HG02970 (cell line): Measurements from ENCODE around the gene SERPINA12.
A peak's percentile ranks its signal among the peaks of the same experiment; 100 is the strongest.

ENCODE experiments used
- ATAC-seq: cut with Tn5 transposase; IDR thresholded peaks from one replicate; pipeline ENCODE4 v1.9.1; 2021; ENCODE audit warnings: mild to moderate bottlenecking, moderate library complexity, moderate number of reproducible peaks; ENCODE audit not compliant: unreplicated experiment, low FRiP score

The SERPINA12 gene

DNA sequence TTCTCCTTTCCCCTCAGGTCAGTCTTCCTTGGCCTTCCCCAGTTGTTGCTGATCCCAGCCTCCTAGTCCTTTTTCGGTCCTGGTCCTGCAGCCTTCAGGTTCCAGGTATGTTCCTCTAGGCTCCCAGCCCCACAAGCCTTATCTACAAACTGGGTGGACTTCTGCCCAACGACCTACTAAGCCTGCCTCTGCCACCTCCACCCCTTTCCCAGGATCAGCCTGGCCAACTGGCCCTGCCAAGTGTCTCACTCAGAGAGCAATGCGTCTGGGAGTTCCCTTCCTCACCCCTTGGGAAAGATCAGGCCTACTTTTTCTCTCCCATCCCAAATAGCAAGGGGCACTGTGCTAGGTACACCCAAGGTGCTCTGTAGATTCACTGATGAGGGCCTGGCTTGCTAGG lies at the start of gene SERPINA12:
Gene SERPINA12, minus strand, starts transcription at position 114 of the 400 bp plus-strand sequence. CDS start 11,072 bp downstream, outside the sequence.
- no peak for ATAC-seq

- no peak for ATAC-seq
These were observed 49.6 kb upstream of the SERPINA12 start for GRCh38 chr14:94558842-94559241.

- ATAC-seq = no peak
These were observed 48.1 kb upstream of the SERPINA12 start for GRCh38 chr14:94557327-94557726.

DNA sequence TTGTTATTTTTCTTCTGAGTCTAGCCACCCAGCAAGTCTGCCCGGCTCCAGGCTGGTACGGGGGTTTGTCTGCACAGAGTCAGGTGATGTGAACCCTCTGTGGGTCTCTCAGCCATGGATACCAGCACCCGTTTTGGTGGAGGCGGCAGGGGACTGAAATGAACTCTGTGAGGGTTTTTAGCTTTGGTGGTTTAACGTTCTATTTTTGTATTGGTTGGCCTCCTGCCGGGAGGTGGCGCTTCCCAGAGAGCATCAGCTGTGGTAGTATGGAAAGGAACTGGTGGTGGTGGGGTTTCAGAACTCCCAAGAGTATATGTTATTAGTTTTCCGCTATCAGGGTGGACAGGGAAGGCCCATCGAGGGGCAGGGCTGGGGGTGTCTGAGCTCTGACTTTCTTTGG lies 46.7 kb upstream of the SERPINA12 start:
- no peak for ATAC-seq

- no peak for ATAC-seq
These were observed 40.8 kb upstream of the SERPINA12 start for GRCh38 chr14:94550041-94550440.

DNA sequence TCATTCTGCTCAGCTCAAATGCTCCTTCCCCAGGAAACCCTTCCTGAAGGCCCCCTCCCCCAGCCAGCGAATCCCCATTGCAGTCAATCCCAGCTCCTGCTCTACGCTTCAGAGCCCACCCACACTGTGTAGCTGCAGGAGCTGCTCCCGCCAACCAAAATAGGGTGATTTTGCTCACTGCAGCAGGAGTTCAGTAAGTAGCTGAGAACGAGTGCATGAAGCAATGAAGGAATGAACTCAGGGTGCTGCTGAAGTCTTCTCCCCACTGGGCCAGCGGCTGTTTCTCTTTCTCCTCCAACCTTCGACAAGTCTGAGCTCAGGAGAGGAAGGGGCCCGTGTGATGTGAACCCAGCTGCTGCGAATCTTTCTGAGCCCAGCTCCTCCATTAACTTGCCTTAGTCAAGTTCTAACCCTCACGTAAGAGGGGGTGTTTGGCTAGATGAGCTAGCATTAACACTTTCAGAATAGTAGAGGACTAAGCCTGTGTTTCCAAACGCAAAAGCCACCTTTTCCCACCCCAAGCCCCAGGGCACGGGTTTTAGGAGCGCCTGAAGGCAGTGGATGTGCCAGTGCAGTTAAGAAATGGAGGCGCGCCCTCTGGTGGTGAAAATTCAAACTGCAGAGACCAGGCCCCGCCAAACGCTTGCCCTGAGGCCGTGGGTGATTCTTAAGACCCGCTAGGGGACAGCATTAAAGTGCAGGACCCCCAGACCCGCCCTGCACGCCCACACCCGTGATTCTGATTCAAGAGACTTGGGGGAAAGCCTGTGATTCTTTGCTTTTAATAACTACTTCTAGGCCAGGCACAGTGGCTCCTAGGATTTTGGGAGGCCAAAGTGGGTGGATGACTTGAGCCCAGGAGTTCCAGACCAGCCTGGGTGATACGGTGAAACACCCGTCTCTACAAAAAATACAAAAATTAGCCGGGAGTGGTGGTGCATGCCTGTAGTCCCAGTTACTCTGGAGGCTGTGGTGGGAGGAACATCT lies 40.0 kb upstream of the SERPINA12 start:
- ATAC-seq = peak; percentile 74

DNA sequence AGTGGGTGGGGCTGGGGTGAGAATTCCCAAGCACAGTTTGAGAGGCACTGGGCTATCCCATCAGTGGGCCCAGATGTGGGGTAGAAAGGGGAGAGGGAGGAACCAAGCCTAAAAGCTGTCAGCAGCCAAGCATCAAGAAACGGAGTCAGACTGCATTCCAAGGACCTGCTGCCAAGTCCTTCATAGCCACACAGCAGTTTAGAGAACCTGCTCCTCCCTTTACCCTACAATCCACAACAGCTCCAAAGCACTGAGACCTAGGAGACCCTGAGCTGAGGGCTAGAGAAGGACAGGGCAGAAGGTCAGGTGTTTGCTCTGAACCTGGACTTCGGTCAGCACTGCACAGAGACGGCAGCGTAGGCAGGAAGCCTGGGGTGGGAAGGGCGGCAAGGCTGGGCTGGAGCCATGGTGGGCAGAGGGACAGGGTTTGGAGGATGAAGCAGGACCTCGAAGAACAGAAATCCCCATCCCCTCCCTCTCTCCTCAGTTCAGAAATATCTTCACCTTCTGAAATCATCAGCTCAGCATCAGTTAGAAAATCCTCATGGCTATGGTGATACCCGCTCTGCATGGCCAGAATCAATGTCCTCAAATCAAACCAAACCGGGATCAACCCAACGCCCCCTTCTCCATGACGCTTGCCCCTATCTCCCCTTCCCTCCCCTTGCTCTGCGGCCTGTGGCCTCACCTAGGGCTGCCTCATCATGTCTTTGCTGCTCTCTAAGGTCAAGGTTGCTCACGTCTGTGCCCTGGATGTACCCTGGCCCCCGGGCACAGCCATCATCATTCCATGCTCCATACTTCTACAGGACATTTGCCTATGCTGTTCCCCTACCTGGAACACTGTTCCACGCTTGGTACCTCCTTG lies 39.1 kb upstream of the SERPINA12 start:
- no peak for ATAC-seq

GRCh38 chr14:94547726-94548125 lies 38.5 kb upstream of the SERPINA12 start:
- ATAC-seq = no peak

DNA sequence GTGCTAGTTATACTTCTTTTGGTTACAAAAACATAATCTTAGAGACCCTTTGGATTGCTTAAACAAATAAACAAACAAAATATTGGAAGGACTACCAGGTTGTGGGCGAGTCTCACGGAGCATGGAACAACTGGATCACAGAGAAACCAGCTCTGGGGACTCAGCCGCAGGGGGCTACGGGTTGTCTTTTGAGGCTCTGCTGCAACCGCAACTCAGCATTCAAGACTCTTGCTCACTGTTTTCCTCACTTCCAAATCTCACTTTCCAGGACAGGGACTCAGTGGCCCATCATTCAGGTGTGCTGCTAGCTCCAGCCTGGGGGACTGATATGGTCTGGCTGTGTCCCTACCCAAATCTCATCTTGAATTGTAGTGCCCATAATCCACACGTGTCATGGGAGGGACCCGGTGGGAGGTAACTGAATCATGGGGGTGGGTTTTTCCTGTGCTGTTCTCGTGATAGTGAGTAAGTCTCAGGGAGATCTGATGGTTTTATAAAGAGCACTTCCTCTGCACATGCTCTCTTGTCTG lies 37.9 kb upstream of the SERPINA12 start:
- no peak for ATAC-seq

DNA sequence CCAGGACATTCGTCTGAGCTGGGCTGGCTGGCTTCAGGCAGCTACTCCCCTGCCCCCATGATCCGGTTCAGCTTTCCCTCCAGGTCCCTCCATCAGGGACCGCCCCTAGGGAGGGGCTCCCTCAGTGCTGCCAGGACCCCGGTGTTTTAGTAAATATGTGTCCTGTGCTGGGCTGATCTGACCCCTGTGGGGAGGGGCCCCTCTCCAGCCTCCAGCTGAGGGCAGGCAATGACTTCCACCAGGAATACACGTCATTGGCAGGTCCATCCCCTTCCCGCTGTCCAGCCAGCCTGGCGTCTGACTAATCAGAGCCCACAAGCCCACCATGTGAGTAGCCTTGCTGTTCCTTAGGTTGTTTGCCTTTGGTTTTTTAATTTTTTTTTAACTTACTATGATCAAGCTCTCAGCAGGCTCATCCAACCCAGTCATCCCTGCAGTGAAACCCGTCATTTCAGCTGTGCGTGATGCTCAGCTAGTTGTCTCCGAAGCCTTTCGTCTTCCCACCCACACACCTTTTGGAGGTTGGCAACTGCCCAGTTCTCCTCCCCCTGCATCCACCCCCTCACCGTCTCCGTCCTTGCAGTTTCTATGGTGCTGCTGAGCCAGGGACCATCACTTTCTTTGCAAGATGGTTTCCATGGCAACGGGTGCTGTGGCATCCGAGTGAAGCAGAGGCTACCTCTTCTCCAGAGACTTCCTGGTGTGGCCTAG lies 36.0 kb upstream of the SERPINA12 start:
- no peak for ATAC-seq

DNA sequence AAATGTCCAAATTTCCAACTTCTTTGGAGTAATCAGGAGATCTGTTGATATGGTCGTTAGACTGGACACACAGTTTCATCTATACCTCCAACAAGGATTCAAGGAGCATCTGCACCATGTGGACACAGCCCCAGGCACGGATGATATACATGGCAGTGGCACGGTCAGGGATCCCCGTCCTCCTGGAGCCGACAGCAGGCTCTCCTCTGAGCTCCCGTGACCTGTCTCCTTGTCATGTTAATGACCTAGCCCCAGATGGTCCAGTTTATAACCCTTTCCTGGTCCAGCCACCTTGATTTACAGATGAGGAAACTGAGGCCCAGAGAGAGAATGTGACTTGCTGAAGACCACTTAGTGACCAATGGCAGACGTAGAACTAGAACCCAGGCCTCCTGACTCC lies 35.5 kb upstream of the SERPINA12 start:
- no peak for ATAC-seq

GRCh38 chr14:94543449-94544124 lies 34.3 kb upstream of the SERPINA12 start:
- ATAC-seq = no peak

- no peak for ATAC-seq
These were observed 33.7 kb upstream of the SERPINA12 start for GRCh38 chr14:94542811-94543440.

DNA sequence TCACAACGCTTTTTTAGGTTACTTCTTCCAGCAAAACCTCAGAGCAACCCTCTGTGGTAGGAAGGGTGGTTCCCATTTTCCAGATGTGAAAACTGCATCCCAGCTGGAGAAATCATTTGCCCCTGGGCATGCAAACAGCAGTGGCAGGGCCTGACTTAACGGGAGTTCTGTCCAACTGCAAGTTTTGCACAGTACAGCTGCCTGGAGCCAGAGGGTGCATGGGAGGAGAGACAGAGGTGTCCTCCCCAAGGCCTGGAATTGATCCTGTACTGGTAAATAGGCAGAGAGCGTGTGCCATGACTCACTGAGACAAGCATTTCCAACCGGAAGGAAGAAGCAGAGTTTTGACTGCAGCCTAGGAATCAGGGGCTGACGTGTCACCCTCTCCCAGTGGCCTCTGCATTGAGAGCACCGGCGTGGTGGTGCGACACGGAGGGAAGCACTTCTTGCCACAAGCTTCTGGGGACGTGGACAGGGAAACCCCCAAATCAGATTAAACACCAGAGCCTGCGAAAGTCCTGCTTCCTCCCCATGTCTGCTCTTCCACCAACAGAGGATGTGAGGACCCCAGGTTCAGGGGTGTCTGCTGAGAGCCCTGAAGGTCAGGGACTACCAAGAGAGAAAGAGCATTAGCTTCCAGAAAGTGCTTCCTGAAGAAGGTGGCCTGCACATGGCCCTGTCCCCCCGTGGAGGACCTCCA lies 33.0 kb upstream of the SERPINA12 start:
- no peak for ATAC-seq

DNA sequence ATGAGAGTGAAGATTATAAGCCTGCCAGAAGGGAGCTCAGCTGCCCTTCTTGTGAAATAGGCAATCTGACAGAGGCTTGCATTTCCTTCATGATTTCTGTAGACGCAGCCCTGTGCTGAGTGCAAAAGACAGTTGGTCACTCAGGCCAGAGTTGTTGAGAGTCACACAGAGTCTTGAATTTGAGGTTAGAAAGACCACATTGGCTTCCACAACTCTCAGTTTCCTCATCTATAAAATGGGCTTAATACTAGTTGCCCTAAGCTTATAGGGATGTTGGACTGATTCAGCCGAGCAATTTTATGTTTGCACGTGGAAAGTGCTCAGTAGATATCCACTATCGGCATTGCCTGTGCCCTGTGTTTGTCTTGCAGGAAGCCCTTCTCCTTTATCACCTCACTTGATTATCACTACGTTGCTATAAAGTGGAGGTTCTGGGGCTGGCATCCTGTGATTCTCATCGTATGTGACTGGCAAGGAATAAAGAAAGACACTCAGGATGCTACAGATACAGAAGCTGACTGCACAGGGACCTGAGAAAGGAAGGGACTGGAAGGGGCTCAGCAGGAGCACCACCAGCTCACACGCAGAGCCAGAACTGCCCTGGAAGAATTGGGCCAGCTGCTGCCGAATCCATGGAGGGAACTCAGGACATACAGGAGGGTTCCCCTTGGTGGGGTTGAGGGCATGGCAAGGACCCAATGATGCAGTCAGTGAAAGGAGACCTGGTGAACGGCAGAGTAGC lies 32.1 kb upstream of the SERPINA12 start:
- no peak for ATAC-seq

- ATAC-seq = no peak
These were observed 30.9 kb upstream of the SERPINA12 start for GRCh38 chr14:94540031-94540794.

GRCh38 chr14:94539181-94539580 lies 29.9 kb upstream of the SERPINA12 start:
- ATAC-seq = no peak
